Activated T-helper 17 cell treated with anti-CD3 and anti-CD28 coated beads, Interleukin-2, amount 50 U/mL, for 72 hours (primary cell): ENCODE measurements around the gene NHS. TPM values are rescaled to one million over a fixed set of nuclear protein-coding genes. Genes with fewer than 3 reads are reported as not detected.

Source experiments
- ATAC-seq: fragments of 150-1000 bp; cut with Tn5 transposase; replicated peaks from 2 replicates; pipeline ENCODE4 v1.10.0; 2021; ENCODE audit warnings: mild to moderate bottlenecking, moderate library complexity
- H3K27ac Mint-ChIP-seq: one replicate; pipeline ENCODE4 v1.8.0; 2022; ENCODE audit warnings: mixed read lengths
- H3K27me3 Mint-ChIP-seq: one replicate; pipeline ENCODE4 v1.8.0; 2022; ENCODE audit warnings: mixed read lengths
- H3K36me3 Mint-ChIP-seq: one replicate; pipeline ENCODE4 v1.8.0; 2022; ENCODE audit warnings: low read depth, mild to moderate bottlenecking, mixed read lengths
- H3K4me1 Mint-ChIP-seq: one replicate; pipeline ENCODE4 v1.8.0; 2022; ENCODE audit warnings: mixed read lengths
- H3K4me3 Mint-ChIP-seq: one replicate; pipeline ENCODE4 v1.8.0; 2022; ENCODE audit warnings: mild to moderate bottlenecking, mixed read lengths
- H3K9me3 Mint-ChIP-seq: one replicate; pipeline ENCODE4 v1.8.0; 2022; ENCODE audit warnings: mixed read lengths
- total RNA-seq, 2 donors: library from RNA; stranded (reverse); gene quantifications; one replicate each; pipeline ENCODE4 v1.2.3, GENCODE V29; 2022

NHS gene
- under 1 TPM; 0.04 to 0.79 TPM for total RNA-seq

GRCh38 chrX:17374619-17375366 lies at the start of gene NHS:
Gene NHS, plus strand, starts transcription at chrX:17375200. Its CDS starts 558 bp downstream, at chrX:17375758.
- Mint-ChIP-seq H3K27ac (no peak within 1 kb of the TSS), H3K4me1 (no peaks in the 10 kb centered on the region), H3K27me3 (peaks cover 13% of the 10 kb centered on the region), H3K4me3 (no peak within 1 kb of the TSS), H3K36me3 (no peaks in the 10 kb centered on the region), H3K9me3 (no peaks in the 10 kb centered on the region)
- no peak for ATAC-seq

GRCh38 chrX:17328837-17329236 lies 46.2 kb upstream of the NHS start:
- no peak for ATAC-seq
- no peak overlapping the region for H3K4me3 Mint-ChIP-seq
- no peaks in the 10 kb centered on the region for H3K4me1 Mint-ChIP-seq
- H3K36me3 Mint-ChIP-seq: no peaks in the 10 kb centered on the region
- H3K27ac Mint-ChIP-seq: no peak overlapping the region
- H3K9me3 Mint-ChIP-seq: no peaks in the 10 kb centered on the region
- no peaks in the 10 kb centered on the region for H3K27me3 Mint-ChIP-seq

- Mint-ChIP-seq H3K27ac (no peak overlapping the region), H3K4me3 (no peak overlapping the region), H3K4me1 (no peaks in the 10 kb centered on the region), H3K9me3 (no peaks in the 10 kb centered on the region), H3K36me3 (no peaks in the 10 kb centered on the region), H3K27me3 (no peaks in the 10 kb centered on the region)
- ATAC-seq: no peak
Observed at GRCh38 chrX:17336377-17336776, 38.6 kb upstream of the NHS start.

GRCh38 chrX:17355976-17356375 lies 19.0 kb upstream of the NHS start:
- H3K27ac Mint-ChIP-seq: no peak overlapping the region
- H3K36me3 Mint-ChIP-seq: no peaks in the 10 kb centered on the region
- no peaks in the 10 kb centered on the region for H3K4me1 Mint-ChIP-seq
- no peaks in the 10 kb centered on the region for H3K9me3 Mint-ChIP-seq
- H3K4me3 Mint-ChIP-seq: no peak overlapping the region
- no peak for ATAC-seq
- H3K27me3 Mint-ChIP-seq: peaks cover 3% of the 10 kb centered on the region

GRCh38 chrX:17359500-17359899 lies 15.5 kb upstream of the NHS start:
- Mint-ChIP-seq H3K9me3 (no peaks in the 10 kb centered on the region), H3K27ac (no peak overlapping the region), H3K4me1 (no peaks in the 10 kb centered on the region), H3K4me3 (no peak overlapping the region), H3K27me3 (no peaks in the 10 kb centered on the region), H3K36me3 (no peaks in the 10 kb centered on the region)
- peak; percentile 24 for ATAC-seq

- Mint-ChIP-seq H3K4me1 (no peaks in the 10 kb centered on the region), H3K36me3 (no peaks in the 10 kb centered on the region), H3K9me3 (no peaks in the 10 kb centered on the region), H3K27me3 (no peaks in the 10 kb centered on the region), H3K4me3 (no peak overlapping the region), H3K27ac (no peak overlapping the region)
- no peak for ATAC-seq
Observed at GRCh38 chrX:17361620-17362019, 13.4 kb upstream of the NHS start.

- no peak for ATAC-seq
- Mint-ChIP-seq H3K9me3 (no peaks in the 10 kb centered on the region), H3K4me3 (no peak overlapping the region), H3K27me3 (peaks cover 3% of the 10 kb centered on the region), H3K4me1 (no peaks in the 10 kb centered on the region), H3K27ac (no peak overlapping the region), H3K36me3 (no peaks in the 10 kb centered on the region)
Observed at GRCh38 chrX:17368002-17368401, 7.0 kb upstream of the NHS start.

GRCh38 chrX:17369309-17369708 lies 5.7 kb upstream of the NHS start:
- no peak for ATAC-seq
- no peak overlapping the region for H3K4me3 Mint-ChIP-seq
- H3K4me1 Mint-ChIP-seq: no peaks in the 10 kb centered on the region
- no peaks in the 10 kb centered on the region for H3K36me3 Mint-ChIP-seq
- no peak overlapping the region for H3K27ac Mint-ChIP-seq
- H3K9me3 Mint-ChIP-seq: no peaks in the 10 kb centered on the region
- peaks cover 3% of the 10 kb centered on the region for H3K27me3 Mint-ChIP-seq

- Mint-ChIP-seq H3K27me3 (peaks cover 3% of the 10 kb centered on the region), H3K4me3 (no peak overlapping the region), H3K4me1 (no peaks in the 10 kb centered on the region), H3K9me3 (no peaks in the 10 kb centered on the region), H3K27ac (no peak overlapping the region), H3K36me3 (no peaks in the 10 kb centered on the region)
- no peak for ATAC-seq
Observed at GRCh38 chrX:17370191-17370590, 4.8 kb upstream of the NHS start.

- Mint-ChIP-seq H3K27ac (no peak overlapping the region), H3K4me1 (no peaks in the 10 kb centered on the region), H3K4me3 (no peak overlapping the region), H3K27me3 (peaks cover 3% of the 10 kb centered on the region), H3K9me3 (no peaks in the 10 kb centered on the region), H3K36me3 (no peaks in the 10 kb centered on the region)
- ATAC-seq: no peak
Observed at GRCh38 chrX:17372052-17372451, 2.9 kb upstream of the NHS start.

GRCh38 chrX:17373337-17373736 lies 1.7 kb upstream of the NHS start:
- H3K9me3 Mint-ChIP-seq: no peaks in the 10 kb centered on the region
- H3K27ac Mint-ChIP-seq: no peak overlapping the region
- no peak for ATAC-seq
- H3K4me3 Mint-ChIP-seq: no peak overlapping the region
- H3K27me3 Mint-ChIP-seq: peaks cover 7% of the 10 kb centered on the region
- no peaks in the 10 kb centered on the region for H3K36me3 Mint-ChIP-seq
- no peaks in the 10 kb centered on the region for H3K4me1 Mint-ChIP-seq

GRCh38 chrX:17375367-17375636 lies 302 bp downstream of the NHS start:
- Mint-ChIP-seq H3K4me1 (no peaks in the 10 kb centered on the region), H3K36me3 (no peaks in the 10 kb centered on the region), H3K9me3 (no peaks in the 10 kb centered on the region), H3K27ac (no peak overlapping the region), H3K4me3 (no peak overlapping the region), H3K27me3 (peaks cover 17% of the 10 kb centered on the region)
- no peak for ATAC-seq

GRCh38 chrX:17375637-17376430 lies 834 bp downstream of the NHS start:
- H3K9me3 Mint-ChIP-seq: no peaks in the 10 kb centered on the region
- H3K27me3 Mint-ChIP-seq: peaks cover 20% of the 10 kb centered on the region
- no peaks in the 10 kb centered on the region for H3K36me3 Mint-ChIP-seq
- H3K4me1 Mint-ChIP-seq: no peaks in the 10 kb centered on the region
- no peak overlapping the region for H3K27ac Mint-ChIP-seq
- no peak overlapping the region for H3K4me3 Mint-ChIP-seq
- ATAC-seq: no peak

- no peak overlapping the region for H3K27ac Mint-ChIP-seq
- peaks cover 22% of the 10 kb centered on the region for H3K27me3 Mint-ChIP-seq
- H3K4me1 Mint-ChIP-seq: no peaks in the 10 kb centered on the region
- no peaks in the 10 kb centered on the region for H3K9me3 Mint-ChIP-seq
- H3K36me3 Mint-ChIP-seq: no peaks in the 10 kb centered on the region
- H3K4me3 Mint-ChIP-seq: no peak overlapping the region
- ATAC-seq: no peak
Observed at GRCh38 chrX:17376431-17377077, 1.6 kb downstream of the NHS start.
